Measurements from ENCODE around the gene ABHD17B.

ABHD17B gene

DNA sequence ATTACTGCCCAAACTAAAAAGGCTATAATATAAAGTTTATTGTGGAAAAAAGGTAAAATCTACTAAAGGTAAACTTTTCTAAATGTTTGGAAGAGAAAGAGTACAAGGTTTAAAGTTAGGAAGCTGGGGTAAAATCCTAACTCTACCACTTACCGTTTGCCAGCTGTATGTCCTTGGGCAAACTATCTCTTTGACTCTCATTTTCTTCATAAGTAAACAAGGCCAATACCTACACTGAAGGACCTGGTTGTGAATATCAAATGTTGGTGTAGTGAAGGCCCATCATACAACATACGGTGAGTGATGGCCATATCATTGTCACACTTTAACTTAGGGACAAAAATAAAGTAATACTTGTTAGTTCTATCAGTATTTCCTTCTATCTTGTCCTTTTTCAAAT is 34.9 kb downstream of the ABHD17B start:
- TF ChIP-seq, protein P1, sequence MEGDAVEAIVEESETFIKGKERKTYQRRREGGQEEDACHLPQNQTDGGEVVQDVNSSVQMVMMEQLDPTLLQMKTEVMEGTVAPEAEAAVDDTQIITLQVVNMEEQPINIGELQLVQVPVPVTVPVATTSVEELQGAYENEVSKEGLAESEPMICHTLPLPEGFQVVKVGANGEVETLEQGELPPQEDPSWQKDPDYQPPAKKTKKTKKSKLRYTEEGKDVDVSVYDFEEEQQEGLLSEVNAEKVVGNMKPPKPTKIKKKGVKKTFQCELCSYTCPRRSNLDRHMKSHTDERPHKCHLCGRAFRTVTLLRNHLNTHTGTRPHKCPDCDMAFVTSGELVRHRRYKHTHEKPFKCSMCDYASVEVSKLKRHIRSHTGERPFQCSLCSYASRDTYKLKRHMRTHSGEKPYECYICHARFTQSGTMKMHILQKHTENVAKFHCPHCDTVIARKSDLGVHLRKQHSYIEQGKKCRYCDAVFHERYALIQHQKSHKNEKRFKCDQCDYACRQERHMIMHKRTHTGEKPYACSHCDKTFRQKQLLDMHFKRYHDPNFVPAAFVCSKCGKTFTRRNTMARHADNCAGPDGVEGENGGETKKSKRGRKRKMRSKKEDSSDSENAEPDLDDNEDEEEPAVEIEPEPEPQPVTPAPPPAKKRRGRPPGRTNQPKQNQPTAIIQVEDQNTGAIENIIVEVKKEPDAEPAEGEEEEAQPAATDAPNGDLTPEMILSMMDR (IDR thresholded peaks at IDR 0.05), result no peak
- no peak for TF ChIP-seq ZFX (IDR thresholded peaks at IDR 0.05; ENCODE audit: borderline replicate concordance)
- H3K27ac ChIP-seq, result no peak overlapping the region

DNA sequence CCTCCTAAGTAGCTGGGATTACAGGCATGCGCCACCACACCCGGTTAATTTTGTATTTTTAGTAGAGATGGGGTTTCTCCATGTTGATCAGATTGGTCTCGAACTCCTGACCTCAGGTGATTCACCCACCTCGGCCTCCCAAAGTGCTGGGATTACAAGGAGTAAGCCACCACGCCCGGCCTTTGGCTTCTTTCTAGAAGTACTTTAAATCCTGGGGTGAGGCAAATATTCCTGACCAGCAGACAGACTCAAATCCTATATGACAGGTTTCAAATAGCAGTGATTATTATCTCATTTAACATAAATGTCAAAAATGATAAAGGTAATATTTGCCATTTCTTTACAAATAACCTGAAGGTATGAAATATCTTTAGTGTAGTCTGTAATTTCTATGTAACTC is 35.6 kb downstream of the ABHD17B start:
- TF ChIP-seq ZFX (IDR thresholded peaks at IDR 0.05; ENCODE audit: borderline replicate concordance), result no peak
- H3K27ac ChIP-seq, result no peak overlapping the region

DNA sequence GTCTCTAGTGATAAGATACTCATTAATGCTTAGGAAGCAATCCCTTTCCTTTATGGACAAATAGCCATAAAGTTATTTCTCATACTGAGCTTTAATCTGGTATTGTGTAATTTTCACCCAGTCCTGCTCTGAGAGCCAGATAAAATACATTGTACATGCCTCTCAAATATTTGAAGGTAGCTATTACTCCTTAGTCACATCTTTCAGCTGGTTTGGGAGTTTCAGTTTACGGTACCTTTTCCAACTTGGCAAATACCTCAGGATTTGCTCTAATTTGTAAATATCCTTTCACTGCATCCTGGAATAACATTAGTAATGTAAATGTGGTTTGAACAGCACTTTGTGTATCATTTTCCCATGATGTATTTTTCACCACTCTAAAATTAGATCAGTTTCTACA is 47.4 kb downstream of the ABHD17B start:
- H3K27ac ChIP-seq, result no peak overlapping the region
- TF ChIP-seq, protein P1 (IDR thresholded peaks at IDR 0.05), result no peak
- no peak for TF ChIP-seq ZFX (IDR thresholded peaks at IDR 0.05; ENCODE audit: borderline replicate concordance)

DNA sequence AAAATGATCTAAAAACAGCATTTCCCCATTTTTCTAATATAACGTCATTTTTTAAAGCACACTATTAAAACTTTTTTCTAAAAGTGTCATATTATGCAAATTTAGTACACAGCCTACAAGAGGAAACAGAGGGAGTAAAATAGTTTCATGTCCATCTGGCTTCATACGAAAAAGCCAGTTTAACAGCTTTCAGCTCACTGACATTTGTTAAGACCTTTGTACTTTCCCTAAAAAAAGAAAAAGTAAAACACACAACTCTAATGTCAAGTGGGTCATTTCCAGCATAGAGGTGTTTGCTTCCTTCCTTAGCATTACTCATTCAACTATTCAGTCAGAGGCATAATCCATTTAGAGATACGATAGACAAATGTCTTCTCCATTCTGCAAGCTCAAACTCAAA is 49.4 kb downstream of the ABHD17B start:
- TF ChIP-seq ZFX (IDR thresholded peaks at IDR 0.05; ENCODE audit: borderline replicate concordance), result no peak
- TF ChIP-seq, protein P1 (IDR thresholded peaks at IDR 0.05), result no peak
- H3K27ac ChIP-seq, result no peak overlapping the region

DNA sequence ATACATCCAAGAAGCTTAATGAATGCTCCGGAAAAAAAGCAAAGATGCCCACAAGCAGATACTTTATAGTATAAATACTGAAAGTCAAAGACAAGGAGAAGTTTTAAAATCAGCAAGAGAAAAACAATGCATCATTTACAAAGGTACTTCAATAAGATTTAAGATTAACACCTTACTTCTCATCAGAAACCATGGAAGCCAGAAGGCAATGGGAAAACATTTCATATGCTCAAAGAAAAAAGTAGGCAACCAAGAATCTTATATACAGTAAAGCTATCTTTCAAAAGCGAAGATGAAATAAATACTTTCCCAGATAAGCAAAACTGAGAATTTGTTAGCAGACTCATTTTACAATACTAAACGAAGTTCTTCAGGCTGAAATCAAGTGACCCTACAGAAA is 51.1 kb downstream of the ABHD17B start:
- no peak overlapping the region for H3K27ac ChIP-seq
- TF ChIP-seq, protein P1 (IDR thresholded peaks at IDR 0.05), result no peak
- TF ChIP-seq ZFX (IDR thresholded peaks at IDR 0.05; ENCODE audit: borderline replicate concordance), result no peak

DNA sequence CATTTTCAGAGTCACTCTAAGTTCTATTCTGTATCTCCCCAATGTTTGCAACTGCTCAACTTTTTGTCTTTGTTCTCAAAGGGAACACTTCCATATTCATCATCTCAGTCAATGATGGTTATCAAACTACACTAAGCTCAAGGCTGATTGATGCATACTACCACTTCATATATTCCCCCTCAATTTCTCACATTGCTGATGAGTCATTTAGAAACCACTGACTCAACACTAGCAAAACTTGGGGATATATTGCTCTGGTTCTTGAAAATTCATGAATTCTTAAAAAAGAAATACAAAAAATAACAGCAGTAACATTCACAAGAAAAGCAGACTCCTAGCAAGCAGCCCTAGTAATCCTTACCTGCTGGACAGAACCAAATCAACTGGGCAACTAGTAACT is 52.2 kb downstream of the ABHD17B start:
- H3K27ac ChIP-seq, result no peak overlapping the region
- TF ChIP-seq, protein P1 (IDR thresholded peaks at IDR 0.05), result no peak
- TF ChIP-seq ZFX (IDR thresholded peaks at IDR 0.05; ENCODE audit: borderline replicate concordance), result no peak

DNA sequence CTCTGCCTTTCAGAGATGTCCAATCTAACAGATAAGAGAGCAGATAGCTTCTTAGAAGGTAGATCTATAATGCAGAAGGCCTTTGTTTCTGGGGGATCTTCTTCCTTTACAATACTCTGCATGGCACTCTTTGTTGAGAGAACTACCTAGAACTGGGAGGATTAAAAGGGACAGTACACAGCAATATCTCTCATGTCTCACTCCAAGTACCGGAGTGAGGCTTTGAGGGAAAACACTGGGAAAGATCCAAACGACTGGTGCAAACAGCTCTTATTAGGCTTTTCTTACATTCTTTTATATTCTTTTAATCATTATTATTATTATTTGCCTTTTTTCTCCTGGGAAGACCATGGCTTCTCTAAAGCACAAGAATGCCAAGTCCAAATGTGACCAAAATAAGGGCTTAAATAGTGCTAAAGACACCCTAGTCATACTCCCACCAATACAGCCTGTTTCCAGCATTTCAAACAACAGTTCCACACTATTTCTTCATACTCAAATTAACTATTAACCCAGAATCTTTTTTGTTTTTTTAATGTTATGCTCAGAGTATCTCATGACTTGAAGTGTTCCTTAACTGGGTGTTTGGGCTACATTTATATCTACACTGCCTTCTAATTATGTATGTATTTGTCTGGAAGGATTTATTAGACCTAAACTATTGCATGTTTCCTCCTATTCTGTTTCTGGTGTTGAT is 52.7 kb downstream of the ABHD17B start:
- TF ChIP-seq ZFX (IDR thresholded peaks at IDR 0.05; ENCODE audit: borderline replicate concordance), result no peak
- TF ChIP-seq, protein P1 (IDR thresholded peaks at IDR 0.05), result no peak
- no peak overlapping the region for H3K27ac ChIP-seq

DNA sequence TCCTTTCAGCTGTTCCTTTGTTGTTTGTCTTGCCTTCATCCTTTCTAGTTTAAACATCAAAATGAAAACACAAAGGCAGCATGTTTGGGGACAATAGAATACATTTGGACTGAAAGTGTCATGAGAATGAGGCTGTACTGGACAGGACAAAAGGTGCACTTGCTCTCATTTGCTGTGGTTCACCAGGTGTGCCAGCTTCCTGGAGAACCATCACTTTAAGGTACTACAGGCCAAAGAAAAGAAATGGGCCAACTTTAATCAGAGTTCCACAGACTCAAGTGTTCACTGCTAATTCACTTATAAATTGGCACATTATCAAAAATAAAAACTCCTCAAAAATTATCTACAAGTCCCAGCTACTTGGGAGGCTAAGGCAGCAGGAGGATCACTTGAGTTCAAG is 53.8 kb downstream of the ABHD17B start:
- H3K27ac ChIP-seq, result no peak overlapping the region
- TF ChIP-seq ZFX (IDR thresholded peaks at IDR 0.05; ENCODE audit: borderline replicate concordance), result no peak
- TF ChIP-seq, protein P1 (IDR thresholded peaks at IDR 0.05), result no peak

Measured in 22Rv1 (cell line).